Heart left ventricle (tissue), 16 donors: Measurements from ENCODE around the gene SH3BP5L. TPM values are rescaled to one million over a fixed set of nuclear protein-coding genes. Genes with fewer than 3 reads are reported as not detected.

ENCODE experiments used
- ATAC-seq, 4 donors: fragments of 200-7000 bp; cut with Tn5 transposase; one replicate each; pipeline ENCODE4 v1.9.1; 2020 to 2022; ENCODE audit warnings: moderate library complexity in 4 of 4, mild to moderate bottlenecking in 3 of 4, moderate number of reproducible peaks in 1 of 4
- DNase-seq, 5 donors: peaks; one replicate each; pipeline ENCODE4 v3.0.0-alpha.2; 2020
- H3K27ac ChIP-seq, 12 donors: fragments of 200-600 bp; sonication (generic) in 4 of 12; one replicate each; pipeline versions ENCODE4 v1.5.0 to v1.8.0; 2016 to 2022; ENCODE audit warnings: mild to moderate bottlenecking in 2 of 12
- H3K27me3 ChIP-seq, 9 donors: fragments of 200-600 bp; sonication (generic) in 2 of 9; one replicate each; pipeline versions ENCODE4 v1.5.1 to v1.8.0; 2016 to 2022; ENCODE audit warnings: mild to moderate bottlenecking in 3 of 9
- H3K36me3 ChIP-seq, 9 donors: fragments of 200-600 bp; sonication (generic) in 2 of 9; one replicate each; pipeline versions ENCODE4 v1.5.0 to v1.8.0; 2018 to 2022; ENCODE audit warnings: mild to moderate bottlenecking in 2 of 9
- H3K4me1 ChIP-seq, 12 donors: fragments of 200-600 bp; sonication (generic) in 4 of 12; one replicate each; pipeline versions ENCODE4 v1.5.0 to v1.8.0; 2016 to 2022; ENCODE audit warnings: mild to moderate bottlenecking in 3 of 12
- H3K4me3 ChIP-seq, 12 donors: fragments of 200-600 bp; sonication (generic) in 4 of 12; one replicate each; pipeline versions ENCODE4 v1.5.0 to v1.8.0; 2017 to 2022; ENCODE audit warnings: mild to moderate bottlenecking in 9 of 12, moderate library complexity in 4 of 12
- H3K9me3 ChIP-seq, 12 donors: fragments of 200-600 bp; sonication (generic) in 4 of 12; one replicate each; pipeline versions ENCODE4 v1.5.0 to v1.8.0; 2016 to 2022; ENCODE audit warnings: mild to moderate bottlenecking in 1 of 12
- CTCF ChIP-seq, 12 donors: fragments of 200-600 bp; sonication (generic) in 4 of 12; IDR thresholded peaks; one replicate each; pipeline versions ENCODE4 v1.5.0 to v1.8.0; 2018 to 2022; ENCODE audit warnings: antibody characterized with exemption in 12 of 12, mild to moderate bottlenecking in 5 of 12
- POLR2A ChIP-seq, 2 donors: fragments of 450-650 bp; IDR thresholded peaks; one replicate each; pipeline ENCODE4 v1.6.1; 2017; ENCODE audit warnings: antibody characterized with exemption in 2 of 2, mild to moderate bottlenecking in 2 of 2, moderate library complexity in 2 of 2
- WGBS, 4 donors: extraction: QIAGEN DNeasy Blood & Tissue Kit in 2 of 4; methylation state at CpG; one replicate each; pipeline versions ENCODE4 v1.1.5 to v1.1.7; 2013 to 2018; 5-methylcytosine and 5-hydroxymethylcytosine counted together
- intact Hi-C, 10 donors: fragments of 100-400 bp; cut with DNase I; formaldehyde crosslinking; loops; one replicate each; pipeline versions ENCODE4 v1.11.1 to v1.14.2; 2022
- polyA plus RNA-seq, 2 donors: library from polyadenylated mRNA; stranded (reverse); fragments of 200-250 nt; gene quantifications; one replicate each; pipeline ENCODE4 v1.2.3, GENCODE V29; 2013
- total RNA-seq, 9 donors: library from RNA; depleted of rRNA in 2 of 9; stranded (reverse); fragments of >200 nt in 2 of 9; fragmentation: NEBNext Ultra II Directional in 3 of 9; extraction: Animal tissue kit (Norgen Biotek cat#: 25700) in 3 of 9; gene quantifications; one replicate each; pipeline versions ENCODE4 v1.1.0 to v1.2.4, GENCODE V29; 2016 to 2023
- donor health status: ischemic (EF 13 %, LVEDD 7.1; RV severe dilation, severe dysfunction).
- donor health status: healthy with polysubstance abuse.
- donor health status: DM: no; HTN: yes; CAD: no.
- donor health status: DM: no; HTN: no; CAD: no.
- donor health status: ischemic (EF 25% LVEDD 6.9; RV normal size, moderate dysfunction).
- donor health status: ischemic (EF 25% LVEDD 5.7; RV mildly dilated, moderate dysfunction).
- donor health status: healthy.
- donor health status: DM: yes; HTN: yes; CAD: no.
- donor health status: ischemic (EF 35%, LVEDD 5.7; RV mildly dilated, moderate dysfunction).
- donor health status: nonischemic (EF 11% LVEDD 7.7; RV severe dilation, severe dysfunction).
- donor health status: DM: yes; HTN: yes; CAD: no.
- donor health status: PGD.
- donor health status: ischemic (EF 29% LVEDD 5.4; RV normal size, mild dysfunction).
- donor health status: nonischemic (EF 23%, LVEDD 6.1; RV moderate dilation, normal function).

Gene SH3BP5L
- total and polyA plus RNA-seq, 11 donors = 15.8 to 51.1 (median 19.3) TPM

GRCh38 chr1:248862695-248862997 lies 36.9 kb upstream of the SH3BP5L start:
- Histone ChIP-seq H3K9me3 (no peaks in the 10 kb centered on the region), H3K27me3 (no peaks in the 10 kb centered on the region), H3K36me3 (no peaks in the 10 kb centered on the region), H3K27ac (peak overlapping the region in 9 of 12 donors; percentile 36 to 80 (median 71)), H3K4me3 (peak overlapping the region; percentile 28 to 79 (median 62)), H3K4me1 (peaks cover 0 to 36% (median 27%) of the 10 kb centered on the region in 12 donors)
- TF ChIP-seq CTCF (IDR thresholded peaks at IDR 0.05) (no peak), POLR2A (IDR thresholded peaks at IDR 0.05) (no peak)
- intact Hi-C loops = no loop called here
- DNase-seq (no peak), ATAC-seq (no peak)
- WGBS, 4 donors = 17 to 21% (median 18%) methylated on average over 4 of the region's 4 CpGs

- Histone ChIP-seq H3K27me3 (no peaks in the 10 kb centered on the region), H3K4me3 (no peak overlapping the region), H3K4me1 (peaks cover 0 to 43% (median 31%) of the 10 kb centered on the region in 12 donors), H3K9me3 (no peaks in the 10 kb centered on the region), H3K27ac (no peak overlapping the region), H3K36me3 (no peaks in the 10 kb centered on the region)
- TF ChIP-seq CTCF (IDR thresholded peaks at IDR 0.05) (no peak), POLR2A (IDR thresholded peaks at IDR 0.05) (no peak)
- no peak for DNase-seq
- 89 to 94% (median 91%) methylated on average over 2 of the region's 2 CpGs for WGBS, 4 donors
- intact Hi-C loops = no loop called here
- ATAC-seq = no peak
These were observed 35.9 kb upstream of the SH3BP5L start for GRCh38 chr1:248861616-248862015.

GRCh38 chr1:248860007-248860406 lies 34.3 kb upstream of the SH3BP5L start:
- no peaks in the 10 kb centered on the region for H3K27me3 ChIP-seq
- ATAC-seq = no peak
- no peak for DNase-seq
- intact Hi-C loops = no loop called here
- peaks cover 0 to 8% (median 0%) of the 10 kb centered on the region in 9 donors for H3K36me3 ChIP-seq
- H3K9me3 ChIP-seq = no peaks in the 10 kb centered on the region
- H3K4me1 ChIP-seq = peaks cover 0 to 43% (median 31%) of the 10 kb centered on the region in 12 donors
- TF ChIP-seq POLR2A (IDR thresholded peaks at IDR 0.05) (no peak), CTCF (IDR thresholded peaks at IDR 0.05) (no peak)
- H3K27ac ChIP-seq = peak overlapping the region in 5 of 12 donors; percentile 93 to 96 (median 93)
- 88 to 92% (median 89%) methylated on average over 4 of the region's 4 CpGs for WGBS, 4 donors
- H3K4me3 ChIP-seq = peak overlapping the region in 1 of 12 donors; percentile 75

- H3K27me3 ChIP-seq = no peaks in the 10 kb centered on the region
- TF ChIP-seq CTCF (IDR thresholded peaks at IDR 0.05) (peak in 2 of 12 donors; percentile 2 to 4), POLR2A (IDR thresholded peaks at IDR 0.05) (peak in 1 of 2 donors; percentile 85)
- peak within 1 kb of the TSS; percentile 45 to 75 (median 65) for H3K4me3 ChIP-seq
- intact Hi-C loops = loop anchor here in 7 of 10 donors (1.0 to 2.0 kb wide), 9 partner anchors 14 to 48 kb away; partner anchors contain the start of genes ZNF672 (in 4 of the 7) and PGBD2 (in 2 of the 7)
- peak; percentile 89 to 93 (median 92) for ATAC-seq
- no peaks in the 10 kb centered on the region for H3K9me3 ChIP-seq
- peaks cover 0 to 43% (median 31%) of the 10 kb centered on the region in 12 donors for H3K4me1 ChIP-seq
- peak; percentile 97 to 99 (median 99) for DNase-seq
- 5 to 25% (median 15%) methylated on average over 16 to 62 of the region's 62 CpGs for WGBS, 4 donors
- peaks cover 0 to 13% (median 0%) of the 10 kb centered on the region in 9 donors for H3K36me3 ChIP-seq
- H3K27ac ChIP-seq = peak within 1 kb of the TSS; percentile 60 to 96 (median 92)
These were observed 33.5 kb upstream of the SH3BP5L start, which contains the start of gene ZNF692 for GRCh38 chr1:248858891-248859889. Gene ZNF692, minus strand, starts transcription at chr1:248859085. Its CDS starts 776 bp downstream, at chr1:248858309.
